ENCODE data around the gene MED16. TPM values are rescaled to one million over a fixed set of nuclear protein-coding genes. Genes with fewer than 3 reads are reported as not detected.
A peak's percentile ranks its signal among the peaks of the same experiment; 100 is the strongest.

MED16 gene
- total and polyA plus RNA-seq, 2 of the 13 experiments (the other 11 are each of a cell fraction or from before 2014, with no cell fraction given) = 13.3 to 14.8 TPM

DNA sequence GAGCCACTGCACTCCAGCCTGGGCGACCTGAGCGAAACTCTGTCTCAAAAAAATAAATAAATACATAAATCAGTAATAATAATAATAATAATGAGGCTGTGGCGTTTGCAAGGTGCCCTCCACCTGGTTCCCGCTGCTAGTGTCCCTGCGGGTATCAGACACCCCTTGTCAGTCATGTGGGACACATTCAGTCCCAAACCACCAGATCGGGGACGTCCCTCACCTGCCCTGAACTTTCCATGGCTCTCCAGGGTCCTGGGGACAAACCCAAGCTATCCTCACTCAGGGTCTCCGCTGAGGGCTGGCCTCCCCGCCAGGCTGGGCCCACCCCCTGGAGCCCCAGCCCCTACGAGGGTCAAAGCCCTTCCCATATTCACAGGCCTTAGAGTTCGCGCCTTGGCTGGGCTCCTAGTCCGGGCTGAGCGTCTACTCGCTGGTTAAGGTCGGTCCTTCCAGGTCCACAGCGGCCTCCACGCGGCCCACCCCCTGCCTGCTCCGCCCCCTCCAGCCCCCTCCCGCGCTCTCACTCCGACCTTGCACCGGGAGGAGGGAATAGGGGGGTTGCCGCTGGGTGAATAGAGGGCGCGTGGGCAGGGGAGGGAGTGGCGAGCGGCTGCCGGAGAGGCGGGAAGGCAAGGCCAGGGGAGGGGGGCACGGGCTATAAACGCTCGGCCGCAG, 23.8 kb upstream of the MED16 start:
- H3K27ac ChIP-seq (ENCODE audit: extremely low read length, insufficient read depth, low read length) = peak overlapping the region; percentile 71
- H3K9me3 ChIP-seq (ENCODE audit: low read length) = no peaks in the 10 kb centered on the region
- no TSS peak for BruUV-seq (replicated peaks)
- FAIRE-seq (no peak), DNase-seq (ENCODE audit: low spot score) (peak; percentile 56), ATAC-seq (peak; percentile 66)
- H2AFZ ChIP-seq (ENCODE audit: low read length) = no peak overlapping the region
- 8% methylated on average over 18 of the region's 35 CpGs for WGBS (ENCODE audit: low lambda C conversion rate)
- H4K20me1 ChIP-seq (ENCODE audit: insufficient read depth, low read length) = no peaks in the 10 kb centered on the region
- peaks cover 6% of the 10 kb centered on the region for H3K79me2 ChIP-seq (ENCODE audit: insufficient read depth, low read length)
- peak overlapping the region; percentile 52 to 96 (median 57) for H3K4me3 ChIP-seq (replicated peaks in 1 of 3; ENCODE audit: insufficient read depth in 1 of 3, low read depth in 2 of 3, low read length in 3 of 3)
- in situ Hi-C loops (cut with HindIII; ENCODE audit: extremely low pct_ligation_motif_present, low pct_unique_long_range_greater_than_20kb) (loop anchor here (5.0 kb wide), 1 partner anchor 54 kb away; no protein-coding TSS in a partner anchor), intact Hi-C loops (cut with micrococcal nuclease; ENCODE audit: unreplicated experiment) (loop anchor here (2.0 to 5.0 kb wide), 2 partner anchors 54 to 149 kb away; no protein-coding TSS in a partner anchor)
- H3K9ac ChIP-seq (ENCODE audit: insufficient read depth, low read depth, low read length) = peak overlapping the region; percentile 73
- POLR2A ChIA-PET = interaction anchor here (1.2 kb wide), 1 partner anchor 24 kb away, joined by 4 read pairs; the partner anchor contains the start of genes MED16 and RNU6-9
- H3K27me3 ChIP-seq (ENCODE audit: control insufficient read depth in 1 of 2, insufficient read depth in 2 of 2, low read length in 2 of 2) = no peaks in the 10 kb centered on the region; a peak in 1 of 5 replicates
- peak overlapping the region; percentile 92 for H3K4me2 ChIP-seq (ENCODE audit: low read depth, low read length)
- H3K4me1 ChIP-seq (ENCODE audit: insufficient read depth, low read length) = peaks cover 21% of the 10 kb centered on the region
- H3K36me3 ChIP-seq (replicated peaks in 1 of 2; ENCODE audit: control insufficient read depth in 1 of 2, insufficient read depth in 2 of 2, low read length in 2 of 2) = no peaks in the 10 kb centered on the region
- CTCF ChIA-PET (ENCODE audit: low intra/inter-chr PET ratio, low total read pairs) = interaction anchor here (1.1 to 2.4 kb wide), 3 partner anchors 53 to 146 kb away, joined by 3 to 14 read pairs (median 11); no protein-coding TSS in a partner anchor
- TF ChIP-seq, protein P1, sequence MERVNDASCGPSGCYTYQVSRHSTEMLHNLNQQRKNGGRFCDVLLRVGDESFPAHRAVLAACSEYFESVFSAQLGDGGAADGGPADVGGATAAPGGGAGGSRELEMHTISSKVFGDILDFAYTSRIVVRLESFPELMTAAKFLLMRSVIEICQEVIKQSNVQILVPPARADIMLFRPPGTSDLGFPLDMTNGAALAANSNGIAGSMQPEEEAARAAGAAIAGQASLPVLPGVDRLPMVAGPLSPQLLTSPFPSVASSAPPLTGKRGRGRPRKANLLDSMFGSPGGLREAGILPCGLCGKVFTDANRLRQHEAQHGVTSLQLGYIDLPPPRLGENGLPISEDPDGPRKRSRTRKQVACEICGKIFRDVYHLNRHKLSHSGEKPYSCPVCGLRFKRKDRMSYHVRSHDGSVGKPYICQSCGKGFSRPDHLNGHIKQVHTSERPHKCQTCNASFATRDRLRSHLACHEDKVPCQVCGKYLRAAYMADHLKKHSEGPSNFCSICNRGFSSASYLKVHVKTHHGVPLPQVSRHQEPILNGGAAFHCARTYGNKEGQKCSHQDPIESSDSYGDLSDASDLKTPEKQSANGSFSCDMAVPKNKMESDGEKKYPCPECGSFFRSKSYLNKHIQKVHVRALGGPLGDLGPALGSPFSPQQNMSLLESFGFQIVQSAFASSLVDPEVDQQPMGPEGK (CRISPR knock-in tag; IDR thresholded peaks at IDR 0.05) = peak; percentile 92
- TF ChIP-seq ELF4 (CRISPR knock-in tag; IDR thresholded peaks at IDR 0.05; ENCODE audit: borderline replicate concordance) (no peak), POLR2AphosphoS5 (IDR thresholded peaks at IDR 0.05; ENCODE audit: low read depth, low read length) (0 out of 2 replicates have a peak, but pooled peaks have one; percentile 16), TCF12 (IDR thresholded peaks at IDR 0.05) (no peak), TCF12 (CRISPR knock-in tag; IDR thresholded peaks at IDR 0.05) (0 out of 2 replicates have a peak, but pooled peaks have one; percentile 18), PRPF4 (IDR thresholded peaks at IDR 0.05; ENCODE audit: low read depth, low read length, poor library complexity, severe bottlenecking) (no peak), ZNF260 (CRISPR knock-in tag; IDR thresholded peaks at IDR 0.05; ENCODE audit: borderline replicate concordance, low read depth) (no peak), PHF8 (CRISPR knock-in tag; IDR thresholded peaks at IDR 0.05) (no peak; the same call in 1 of the 2 replicates), ZNF225 (CRISPR knock-in tag; IDR thresholded peaks at IDR 0.05) (no peak), ZMYM3 (CRISPR knock-in tag; IDR thresholded peaks at IDR 0.05) (peak; percentile 63), MAZ (IDR thresholded peaks at IDR 0.05; ENCODE audit: borderline replicate concordance, low read depth, low read length) (peak; percentile 17; the same call in 1 of the 2 replicates), MAZ (CRISPR knock-in tag; IDR thresholded peaks at IDR 0.05; ENCODE audit: low read depth) (no peak; the same call in 1 of the 2 replicates), PPARG (CRISPR knock-in tag; conservative IDR thresholded peaks at IDR 0.05) (no peak), ZNF501 (CRISPR knock-in tag; IDR thresholded peaks at IDR 0.05) (no peak), ZNF598 (CRISPR knock-in tag; IDR thresholded peaks at IDR 0.05; ENCODE audit: borderline replicate concordance) (no peak), PAX8 (CRISPR knock-in tag; IDR thresholded peaks at IDR 0.05; ENCODE audit: borderline replicate concordance) (peak; percentile 7; the same call in 1 of the 2 replicates), RNF2 (conservative IDR thresholded peaks at IDR 0.05; ENCODE audit: low read depth) (no peak), FOXP4 (CRISPR knock-in tag; IDR thresholded peaks at IDR 0.05) (0 out of 2 replicates have a peak, but pooled peaks have one; percentile 5)
- TF ChIP-seq, protein P2, sequence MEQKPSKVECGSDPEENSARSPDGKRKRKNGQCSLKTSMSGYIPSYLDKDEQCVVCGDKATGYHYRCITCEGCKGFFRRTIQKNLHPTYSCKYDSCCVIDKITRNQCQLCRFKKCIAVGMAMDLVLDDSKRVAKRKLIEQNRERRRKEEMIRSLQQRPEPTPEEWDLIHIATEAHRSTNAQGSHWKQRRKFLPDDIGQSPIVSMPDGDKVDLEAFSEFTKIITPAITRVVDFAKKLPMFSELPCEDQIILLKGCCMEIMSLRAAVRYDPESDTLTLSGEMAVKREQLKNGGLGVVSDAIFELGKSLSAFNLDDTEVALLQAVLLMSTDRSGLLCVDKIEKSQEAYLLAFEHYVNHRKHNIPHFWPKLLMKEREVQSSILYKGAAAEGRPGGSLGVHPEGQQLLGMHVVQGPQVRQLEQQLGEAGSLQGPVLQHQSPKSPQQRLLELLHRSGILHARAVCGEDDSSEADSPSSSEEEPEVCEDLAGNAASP (CRISPR knock-in tag; IDR thresholded peaks at IDR 0.05; ENCODE audit: borderline replicate concordance) = peak; percentile 24; the same call in 1 of the 2 replicates
